GM23338 (cell line): Measurements from ENCODE around the gene PACSIN1. TPM values are rescaled to one million over a fixed set of nuclear protein-coding genes. Genes with fewer than 3 reads are reported as not detected.

Experiments used
- ATAC-seq: fragments of 200-7000 bp; cut with Tn5 transposase; 3 replicates; pipeline ENCODE4 v1.9.1; 2020
- DNase-seq: peaks from one replicate; pipeline ENCODE4 v3.0.0-alpha.2; 2015; ENCODE audit warnings: low spot score
- H2AFZ ChIP-seq: fragments of 200-600 bp; sonication (generic); 2 replicates; pipeline ENCODE4 v1.8.0; 2016; ENCODE audit warnings: antibody characterized with exemption, mild to moderate bottlenecking, moderate library complexity
- H3F3A ChIP-seq: fragments of 200-600 bp; sonication (generic); replicated peaks from 2 replicates; pipeline ENCODE4 v1.8.0; 2017; ENCODE audit warnings: antibody characterized with exemption, mixed run types, low read depth
- H3K27ac ChIP-seq: fragments of 200-600 bp; sonication (generic); 2 replicates; pipeline ENCODE4 v1.6.1; 2016; ENCODE audit warnings: low read depth
- H3K27me3 ChIP-seq: fragments of 200-600 bp; sonication (generic); 2 replicates; pipeline ENCODE4 v1.8.0; 2016; ENCODE audit warnings: mild to moderate bottlenecking, mixed run types, moderate library complexity; ENCODE audit not compliant: insufficient read depth
- H3K36me3 ChIP-seq: fragments of 200-600 bp; sonication (generic); 2 replicates; pipeline ENCODE4 v1.8.0; 2016; ENCODE audit warnings: mild to moderate bottlenecking; ENCODE audit not compliant: insufficient read depth
- H3K4me1 ChIP-seq: fragments of 200-600 bp; sonication (generic); 2 replicates; pipeline ENCODE4 v1.8.0; 2016; ENCODE audit warnings: mild to moderate bottlenecking, moderate library complexity; ENCODE audit not compliant: insufficient read depth
- H3K4me2 ChIP-seq: fragments of 200-600 bp; sonication (generic); 2 replicates; pipeline ENCODE4 v1.7.1; 2017; ENCODE audit warnings: mixed run types
- H3K4me3 ChIP-seq: fragments of 200-600 bp; sonication (generic); 2 replicates; pipeline ENCODE4 v1.6.1; 2016; ENCODE audit warnings: mixed run types
- H3K79me2 ChIP-seq: fragments of 200-600 bp; sonication (generic); replicated peaks from 2 replicates; pipeline ENCODE4 v1.8.0; 2017; ENCODE audit warnings: mild to moderate bottlenecking; ENCODE audit not compliant: insufficient read depth
- H3K9me2 ChIP-seq: fragments of 200-600 bp; sonication (generic); 2 replicates; pipeline ENCODE4 v1.8.0; 2017; ENCODE audit not compliant: insufficient read depth
- H4K20me1 ChIP-seq: fragments of 200-600 bp; sonication (generic); replicated peaks from 2 replicates; pipeline ENCODE4 v1.8.0; 2017; ENCODE audit warnings: mild to moderate bottlenecking; ENCODE audit not compliant: insufficient read depth
- H3K27ac Mint-ChIP-seq: 2 replicates; pipeline ENCODE4 v1.8.0; 2020; ENCODE audit warnings: inconsistent platforms, mild to moderate bottlenecking, moderate library complexity, mixed read lengths
- H3K27me3 Mint-ChIP-seq: 3 replicates; pipeline ENCODE4 v1.8.0; 2022; ENCODE audit warnings: low read depth, mild to moderate bottlenecking, moderate library complexity, mixed read lengths, inconsistent platforms; ENCODE audit not compliant: insufficient read depth, poor library complexity
- H3K36me3 Mint-ChIP-seq: 3 replicates; pipeline ENCODE4 v1.8.0; 2021; ENCODE audit warnings: low read depth, mild to moderate bottlenecking, inconsistent platforms, moderate library complexity, mixed read lengths
- H3K4me1 Mint-ChIP-seq: 3 replicates; pipeline ENCODE4 v1.8.0; 2020; ENCODE audit warnings: mild to moderate bottlenecking, inconsistent platforms, mixed read lengths
- H3K4me3 Mint-ChIP-seq: 3 replicates; pipeline ENCODE4 v1.8.0; 2021; ENCODE audit warnings: moderate library complexity, mild to moderate bottlenecking, inconsistent platforms, mixed read lengths
- H3K9me3 Mint-ChIP-seq: 3 replicates; pipeline ENCODE4 v1.8.0; 2020; ENCODE audit warnings: moderate library complexity, mild to moderate bottlenecking, inconsistent platforms, mixed read lengths
- CREB1 ChIP-seq: fragments of 250-450 bp; sonication (Bioruptor Pico); IDR thresholded peaks from 2 replicates; pipeline ENCODE4 v1.5.0; 2020; ENCODE audit warnings: low read depth, mild to moderate bottlenecking, moderate library complexity
- ETS1 ChIP-seq: IDR thresholded peaks from 2 replicates; pipeline ENCODE4 v1.6.1; 2016; ENCODE audit warnings: antibody characterized with exemption
- EZH2phosphoT487 ChIP-seq: fragments of 200-600 bp; sonication (generic); IDR thresholded peaks from one replicate; pipeline ENCODE4 v1.8.1; 2018; ENCODE audit warnings: antibody characterized with exemption; ENCODE audit not compliant: unreplicated experiment
- JUNB ChIP-seq: IDR thresholded peaks from one replicate; pipeline ENCODE4 v1.6.1; 2016; ENCODE audit warnings: antibody characterized with exemption; ENCODE audit not compliant: unreplicated experiment
- NANOG ChIP-seq: IDR thresholded peaks from 2 replicates; pipeline ENCODE4 v1.6.1; 2016; ENCODE audit warnings: antibody characterized with exemption, borderline replicate concordance
- POLR2AphosphoS5 ChIP-seq: IDR thresholded peaks from 2 replicates; pipeline ENCODE4 v1.6.1; 2016; ENCODE audit warnings: antibody characterized with exemption, low read depth
- REST ChIP-seq: IDR thresholded peaks from one replicate; pipeline ENCODE4 v1.6.1; 2018; ENCODE audit warnings: antibody characterized with exemption; ENCODE audit not compliant: unreplicated experiment
- STAT1 ChIP-seq: IDR thresholded peaks from one replicate; pipeline ENCODE4 v1.6.1; 2016; ENCODE audit warnings: antibody characterized with exemption; ENCODE audit not compliant: unreplicated experiment
- ZNF114 ChIP-seq: fragments of 250-450 bp; sonication (Bioruptor Pico); IDR thresholded peaks from 2 replicates; pipeline ENCODE4 v1.5.0; 2020; ENCODE audit warnings: mild to moderate bottlenecking, moderate library complexity
- ZNF462 ChIP-seq: fragments of 250-450 bp; sonication (Bioruptor Pico); IDR thresholded peaks from 2 replicates; pipeline ENCODE4 v1.5.0; 2020; ENCODE audit warnings: mild to moderate bottlenecking, moderate library complexity
- long read RNA-seq: library from polyadenylated mRNA; unstranded; transcript quantifications from one replicate; pipeline ENCODE4 v2.0.0, GENCODE V29; 2020; ENCODE audit not compliant: unreplicated experiment
- polyA plus RNA-seq: library from polyadenylated mRNA; unstranded; fragments of >200 nt; fragmentation: Nextera tagmentation; extraction: Ambion mirVana; gene quantifications from 2 replicates; pipeline ENCODE4 v1.2.1, GENCODE V29; 2016
- total RNA-seq: library from RNA; depleted of rRNA; stranded (reverse); fragments of >200 nt; shearing (Covaris generic); gene quantifications from 2 replicates; pipeline ENCODE4 v1.2.3, GENCODE V29; 2014; rRNA removed

Gene PACSIN1
- total RNA-seq (6.2 and 8.7 TPM in 2 replicates), polyA plus RNA-seq (4.7 and 5.2 TPM in 2 replicates)
- long read RNA-seq, partial matches to known transcripts, result 1 of 1 reads
- long read RNA-seq, other reads (novel, unspliced or antisense), result 0 of 1 reads

- peaks cover 15% of the 10 kb centered on the region for H3K27me3 Mint-ChIP-seq
- H3K4me1 Mint-ChIP-seq, result peaks cover 21% of the 10 kb centered on the region
- peak within 1 kb of the TSS; percentile 97 for H3K4me2 ChIP-seq
- peak; percentile 90 for DNase-seq
- H3K27ac ChIP-seq, result no peak within 1 kb of the TSS
- H3K79me2 ChIP-seq, result no peaks in the 10 kb centered on the region; the same call in 1 of the 2 replicates
- no peaks in the 10 kb centered on the region for H3K9me2 ChIP-seq
- peak within 1 kb of the TSS; percentile 98 for H2AFZ ChIP-seq
- no peak within 1 kb of the TSS for H3K27ac Mint-ChIP-seq
- H3K4me3 Mint-ChIP-seq, result peak within 1 kb of the TSS; percentile 87
- peaks cover 14% of the 10 kb centered on the region; the same call in 1 of the 2 replicates for H3K4me1 ChIP-seq
- no peaks in the 10 kb centered on the region; the same call in 2 of the 3 replicates for H3K36me3 Mint-ChIP-seq
- H3K9me3 Mint-ChIP-seq, result no peaks in the 10 kb centered on the region
- peak within 1 kb of the TSS; percentile 95 for H3K4me3 ChIP-seq
- no peak for TF ChIP-seq JUNB
- TF ChIP-seq STAT1, result no peak
- TF ChIP-seq ETS1, result no peak
- TF ChIP-seq NANOG, result no peak
- no peak for TF ChIP-seq ZNF462 (CRISPR knock-in tag)
- peak; percentile 55; the same call in 1 of the 2 replicates for TF ChIP-seq POLR2AphosphoS5
- TF ChIP-seq CREB1, result 0 out of 2 replicates have a peak, but pooled peaks have one; percentile 25
- TF ChIP-seq REST, result no peak
- no peak for TF ChIP-seq EZH2phosphoT487
- no peak for TF ChIP-seq ZNF114 (CRISPR knock-in tag)
- H4K20me1 ChIP-seq, result no peaks in the 10 kb centered on the region
- H3F3A ChIP-seq, result no peaks in the 10 kb centered on the region; the same call in 1 of the 2 replicates
- H3K36me3 ChIP-seq, result no peaks in the 10 kb centered on the region
- peak; percentile 93 for ATAC-seq
- H3K27me3 ChIP-seq, result peaks cover 7% of the 10 kb centered on the region; the same call in 1 of the 2 replicates
Observed at GRCh38 chr6:34465531-34466241, at the start of gene PACSIN1. Gene PACSIN1, plus strand, starts transcription at chr6:34466076. Its CDS starts 60,230 bp downstream, at chr6:34526306.
